ENCODE data around the gene WARS2. TPM values are rescaled to one million over a fixed set of nuclear protein-coding genes. Genes with fewer than 3 reads are reported as not detected.

WARS2 gene
- total RNA-seq, 1 experiment from 2014 or later = 10.5 TPM

GRCh38 chr1:119061700-119062099 lies 78.8 kb downstream of the WARS2 start (continued):
- no peak for TF ChIP-seq REST (IDR thresholded peaks at IDR 0.05; ENCODE audit: low read depth)
- TF ChIP-seq EZH2 (IDR thresholded peaks at IDR 0.05) = no peak
- no peak for TF ChIP-seq EGR1 (IDR thresholded peaks at IDR 0.05; ENCODE audit: low read depth)

GRCh38 chr1:119055568-119055967 lies 84.9 kb downstream of the WARS2 start:
- H3K79me2 ChIP-seq (ENCODE audit: insufficient read depth, low read length) = no peaks in the 10 kb centered on the region
- H3K27ac ChIP-seq (ENCODE audit: low read depth, low read length) = no peak overlapping the region
- no peaks in the 10 kb centered on the region for H3K9me2 ChIP-seq (ENCODE audit: insufficient read depth)
- RAD21 ChIA-PET (ENCODE audit: low non-redundant PET in 1 of 2, low total read pairs in 2 of 2, uncharacterized antibody in 2 of 2, unreplicated experiment in 2 of 2) = no interaction called here
- H3K27me3 ChIP-seq (ENCODE audit: insufficient read depth, low read length) = no peaks in the 10 kb centered on the region
- no TSS peak for BruUV-seq (replicated peaks)
- POLR2A ChIA-PET = no interaction called here
- H3K4me3 ChIP-seq (replicated peaks in 1 of 2; ENCODE audit: low read depth in 1 of 2, low read length in 2 of 2) = no peak overlapping the region
- intact Hi-C loops (cut with micrococcal nuclease) = no loop called here
- no peak for TF ChIP-seq CTCF (IDR thresholded peaks at IDR 0.05 in 2 of 3, conservative IDR thresholded peaks at IDR 0.05 in 1 of 3; ENCODE audit: borderline replicate concordance in 1 of 3, insufficient read depth in 1 of 3, low read depth in 2 of 3, low read length in 2 of 3)
- TF ChIP-seq CBX3 (IDR thresholded peaks at IDR 0.05; ENCODE audit: low read depth) = no peak
- TF ChIP-seq RAD21 (IDR thresholded peaks at IDR 0.05; ENCODE audit: low read depth) = no peak
- TF ChIP-seq CEBPB (IDR thresholded peaks at IDR 0.05; ENCODE audit: low read depth) = no peak
- TF ChIP-seq ZBTB33 (IDR thresholded peaks at IDR 0.05; ENCODE audit: extremely low read depth, insufficient replicate concordance, low read length) = no peak
- TF ChIP-seq JUND (IDR thresholded peaks at IDR 0.05) = no peak
- CTCF ChIA-PET = no interaction called here
- no peak overlapping the region for H2AFZ ChIP-seq (ENCODE audit: low read depth, low read length, poor library complexity, severe bottlenecking)
- DNase-seq (ENCODE audit: low read depth, low spot score) = no peak
- no peaks in the 10 kb centered on the region for H4K20me1 ChIP-seq (ENCODE audit: insufficient read depth)
- no peak for ATAC-seq
- no peaks in the 10 kb centered on the region for H3K4me1 ChIP-seq (ENCODE audit: control insufficient read depth in 1 of 2, insufficient read depth in 2 of 2, low read length in 2 of 2)
- no peaks in the 10 kb centered on the region for H3K36me3 ChIP-seq (ENCODE audit: control insufficient read depth in 1 of 2, insufficient read depth in 2 of 2, low read length in 2 of 2)
- no peak overlapping the region for H3K9ac ChIP-seq (ENCODE audit: low read length)
- no peak overlapping the region for H3K4me2 ChIP-seq (ENCODE audit: low read length)
- H3K9me3 ChIP-seq (ENCODE audit: control insufficient read depth in 1 of 2, insufficient read depth in 1 of 2, low read depth in 1 of 2, low read length in 2 of 2) = no peaks in the 10 kb centered on the region
